B cell (primary cell): ENCODE results near the gene RERE. TPM values are rescaled to one million over a fixed set of nuclear protein-coding genes. Genes with fewer than 3 reads are reported as not detected.

Source experiments
- ATAC-seq: fragments of 200-7000 bp; cut with Tn5 transposase; one replicate; pipeline ENCODE4 v1.10.0; 2021; ENCODE audit warnings: low read depth, mild to moderate bottlenecking, moderate number of reproducible peaks, moderate library complexity
- CTCF ChIA-PET: fragments of 350-600 bp; sonication (Branson Sonifier 250); formaldehyde crosslinking; loops from one replicate; lab custom pipeline; 2021; ENCODE audit warnings: antibody characterized with exemption, inconsistent platforms; lab: Charles Lee
- POLR2A ChIA-PET: fragments of 350-600 bp; sonication (Branson Sonifier 250); formaldehyde crosslinking; loops from one replicate; lab custom pipeline; 2021; ENCODE audit warnings: antibody characterized with exemption; lab: Charles Lee
- DNase-seq: peaks from one replicate; pipeline ENCODE4 v3.0.0; 2013
- H2AFZ ChIP-seq: 2 replicates; pipeline ENCODE4 v1.6.1; 2012; ENCODE audit warnings: mild to moderate bottlenecking, low read depth, low read length; ENCODE audit not compliant: insufficient read depth, poor library complexity, severe bottlenecking
- H3K27ac ChIP-seq, 2 donors: 1 replicate in 1 of 2; 2 replicates in 1 of 2; pipeline ENCODE4 v1.5.1; 2012 to 2013; ENCODE audit warnings: low read length in 2 of 2, mild to moderate bottlenecking in 2 of 2, moderate library complexity in 1 of 2
- H3K27me3 ChIP-seq, 4 experiments: fragments of 200-600 bp in 1 of 4; sonication (generic) in 1 of 4; replicated peaks in 1 of 4; 1 replicate in 2 of 4; 2 replicates in 2 of 4; pipeline versions ENCODE4 v1.6.1 to v1.7.0; 2013 to 2016; ENCODE audit warnings: low read length in 3 of 4, mild to moderate bottlenecking in 2 of 4, mixed read lengths in 1 of 4, moderate library complexity in 1 of 4; ENCODE audit not compliant: insufficient read depth in 4 of 4, control insufficient read depth in 3 of 4; ENCODE audit errors: control extremely low read depth in 1 of 4
- H3K36me3 ChIP-seq, 2 experiments: replicated peaks in 1 of 2; 1 replicate in 1 of 2; 2 replicates in 1 of 2; pipeline versions ENCODE4 v1.6.1 to v1.7.1; 2013; ENCODE audit warnings: low read length in 1 of 2; ENCODE audit not compliant: insufficient read depth in 2 of 2, control insufficient read depth in 1 of 2; ENCODE audit errors: control extremely low read depth in 1 of 2, extremely low read depth in 1 of 2
- H3K4me1 ChIP-seq, 2 donors: fragments of 200-600 bp in 1 of 2; sonication (generic) in 1 of 2; 1 replicate in 1 of 2; 2 replicates in 1 of 2; pipeline versions ENCODE4 v1.5.1 to v1.6.1; 2013 to 2017; ENCODE audit warnings: low read length in 2 of 2; ENCODE audit not compliant: control insufficient read depth in 2 of 2, insufficient read depth in 2 of 2
- H3K4me2 ChIP-seq: replicated peaks from 2 replicates; pipeline ENCODE3; 2012; ENCODE audit warnings: mild to moderate bottlenecking, low read depth, low read length; ENCODE audit not compliant: poor library complexity, severe bottlenecking
- H3K4me3 ChIP-seq, 5 experiments: fragments of 200-600 bp in 1 of 5; sonication (generic) in 1 of 5; 1 replicate in 3 of 5; 2 replicates in 2 of 5; pipeline versions ENCODE4 v1.5.1 to v1.7.0; 2011 to 2016; ENCODE audit warnings: low read length in 4 of 5, mild to moderate bottlenecking in 4 of 5, low read depth in 2 of 5, control low read depth in 1 of 5, moderate library complexity in 1 of 5; ENCODE audit not compliant: insufficient read depth in 1 of 5; ENCODE audit errors: control extremely low read depth in 1 of 5, extremely low read depth in 1 of 5
- H3K79me2 ChIP-seq: fragments of 200-600 bp; sonication (generic); one replicate; pipeline ENCODE4 v1.6.0; 2016; ENCODE audit warnings: low read length; ENCODE audit not compliant: control insufficient read depth, insufficient read depth
- H3K9ac ChIP-seq: fragments of 200-600 bp; sonication (generic); 2 replicates; pipeline ENCODE4 v1.6.1; 2017; ENCODE audit warnings: mild to moderate bottlenecking, low read length, moderate library complexity
- H3K9me3 ChIP-seq, 3 donors: one replicate each; pipeline versions ENCODE4 v1.6.1 to v1.7.1; 2013; ENCODE audit warnings: low read length in 2 of 3; ENCODE audit not compliant: control insufficient read depth in 2 of 3, insufficient read depth in 1 of 3; ENCODE audit errors: control extremely low read depth in 1 of 3
- H4K20me1 ChIP-seq: 2 replicates; pipeline ENCODE4 v1.6.0; 2012; ENCODE audit warnings: mild to moderate bottlenecking, low read length; ENCODE audit not compliant: insufficient read depth, control insufficient read depth, poor library complexity, severe bottlenecking
- H3K27ac Mint-ChIP-seq: one replicate; pipeline ENCODE4 v1.8.0; 2021; ENCODE audit warnings: mixed read lengths
- H3K27me3 Mint-ChIP-seq: one replicate; pipeline ENCODE4 v1.8.0; 2021; ENCODE audit warnings: mixed read lengths
- H3K4me1 Mint-ChIP-seq: one replicate; pipeline ENCODE4 v1.8.0; 2021; ENCODE audit warnings: mixed read lengths
- H3K4me3 Mint-ChIP-seq: one replicate; pipeline ENCODE4 v1.8.0; 2021; ENCODE audit warnings: mixed read lengths
- H3K9me3 Mint-ChIP-seq: one replicate; pipeline ENCODE4 v1.8.0; 2022; ENCODE audit warnings: mixed read lengths; ENCODE audit not compliant: insufficient read depth
- EZH2 ChIP-seq: IDR thresholded peaks from 2 replicates; pipeline ENCODE4 v1.6.1; 2012; ENCODE audit warnings: borderline replicate concordance, low read depth, mild to moderate bottlenecking, moderate library complexity, low read length; ENCODE audit not compliant: insufficient read depth, poor library complexity, severe bottlenecking
- WGBS: methylation state at CpG from one replicate; pipeline ENCODE4 v1.1.5; 2013; ENCODE audit warnings: missing lambda C conversion rate; ENCODE audit not compliant: insufficient coverage; 5-methylcytosine and 5-hydroxymethylcytosine counted together
- intact Hi-C: fragments of 100-400 bp; cut with micrococcal nuclease; formaldehyde crosslinking; loops from one replicate; pipeline ENCODE4 v1.10.0; 2022
- polyA plus RNA-seq: library from polyadenylated mRNA; depleted of rRNA; stranded (reverse); fragments of >200 nt; gene quantifications from 2 replicates; pipeline ENCODE4 v1.2.3, GENCODE V29; 2012
- total RNA-seq, 2 donors: library from RNA; stranded (reverse); fragments of 120-200 nt in 1 of 2; gene quantifications; 1 replicate in 1 of 2; 2 replicates in 1 of 2; pipeline versions ENCODE4 v1.2.3 to v1.2.4, GENCODE V29; 2013 to 2022
- TF ChIP-seq, protein P1 (sequence below): fragments of 200-600 bp; IDR thresholded peaks from one replicate; pipeline ENCODE4 v1.8.0; 2022; ENCODE audit warnings: antibody characterized with exemption, mild to moderate bottlenecking

Gene RERE
- total and polyA plus RNA-seq, 2 donors (not counting 1 experiment from before 2014, with no cell fraction given) = 27.3 to 132 TPM

DNA sequence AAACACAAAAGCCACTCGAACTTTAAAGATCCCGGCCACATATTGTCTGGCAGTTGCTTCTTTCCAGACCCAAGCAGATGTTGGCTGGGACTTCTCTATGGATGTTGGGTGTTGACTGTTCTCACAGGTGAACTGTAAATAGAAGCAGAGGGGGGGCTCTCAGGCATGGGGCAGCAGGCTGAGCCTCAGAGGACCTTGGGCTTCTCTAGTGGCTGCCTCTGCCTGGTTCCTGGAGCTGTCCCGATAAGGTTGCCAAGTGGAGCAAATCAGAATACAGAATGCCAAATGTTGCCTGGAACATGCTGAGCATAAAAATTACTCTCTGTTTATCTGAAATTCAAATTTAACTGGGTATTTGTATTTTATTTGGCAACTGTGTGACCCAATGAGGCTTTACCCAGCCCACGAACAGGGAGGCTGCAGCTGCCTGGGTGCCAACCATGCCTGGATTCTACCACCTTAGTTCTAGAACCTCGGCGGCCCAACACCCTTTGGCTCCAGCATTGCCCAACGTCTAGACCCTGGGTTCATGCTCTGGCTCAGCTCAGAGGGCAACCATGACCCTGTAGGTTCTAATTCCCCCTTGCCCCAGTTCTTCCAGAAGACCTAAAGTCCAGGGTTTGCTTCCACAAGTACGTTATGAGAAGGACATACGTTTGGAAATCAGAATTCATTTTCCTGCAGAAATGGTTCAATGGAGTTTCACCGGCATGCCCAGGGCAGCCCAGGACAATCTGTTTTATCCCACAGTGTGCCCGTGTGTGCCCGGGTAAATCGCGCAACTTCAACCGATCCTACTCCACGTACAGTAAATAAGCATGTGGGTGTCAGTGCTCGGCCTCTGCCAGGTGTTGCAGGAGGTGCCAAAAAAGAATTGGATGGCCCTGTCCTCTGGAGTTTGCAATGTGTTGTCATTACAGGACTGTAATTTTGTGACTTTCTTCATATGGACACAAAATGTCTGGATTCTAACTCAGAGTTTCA lies 504.9 kb downstream of the RERE start:
- CTCF ChIA-PET = interaction anchor here (1.8 kb wide), 1 partner anchor 297 kb away, joined by 6 read pairs; no protein-coding TSS in a partner anchor
- no peak for DNase-seq
- H3K27me3 Mint-ChIP-seq = peaks cover 37% of the 10 kb centered on the region
- H3K27ac ChIP-seq = no peak overlapping the region
- no peaks in the 10 kb centered on the region for H3K36me3 ChIP-seq
- H3K9me3 ChIP-seq = no peaks in the 10 kb centered on the region
- H3K9me3 Mint-ChIP-seq = peaks cover 2% of the 10 kb centered on the region
- peaks cover under 1% of the 10 kb centered on the region for H3K4me1 Mint-ChIP-seq
- POLR2A ChIA-PET = interaction anchor here (0.6 kb wide), 1 partner anchor 383 kb away, joined by 5 read pairs; no protein-coding TSS in a partner anchor
- TF ChIP-seq, protein P1, sequence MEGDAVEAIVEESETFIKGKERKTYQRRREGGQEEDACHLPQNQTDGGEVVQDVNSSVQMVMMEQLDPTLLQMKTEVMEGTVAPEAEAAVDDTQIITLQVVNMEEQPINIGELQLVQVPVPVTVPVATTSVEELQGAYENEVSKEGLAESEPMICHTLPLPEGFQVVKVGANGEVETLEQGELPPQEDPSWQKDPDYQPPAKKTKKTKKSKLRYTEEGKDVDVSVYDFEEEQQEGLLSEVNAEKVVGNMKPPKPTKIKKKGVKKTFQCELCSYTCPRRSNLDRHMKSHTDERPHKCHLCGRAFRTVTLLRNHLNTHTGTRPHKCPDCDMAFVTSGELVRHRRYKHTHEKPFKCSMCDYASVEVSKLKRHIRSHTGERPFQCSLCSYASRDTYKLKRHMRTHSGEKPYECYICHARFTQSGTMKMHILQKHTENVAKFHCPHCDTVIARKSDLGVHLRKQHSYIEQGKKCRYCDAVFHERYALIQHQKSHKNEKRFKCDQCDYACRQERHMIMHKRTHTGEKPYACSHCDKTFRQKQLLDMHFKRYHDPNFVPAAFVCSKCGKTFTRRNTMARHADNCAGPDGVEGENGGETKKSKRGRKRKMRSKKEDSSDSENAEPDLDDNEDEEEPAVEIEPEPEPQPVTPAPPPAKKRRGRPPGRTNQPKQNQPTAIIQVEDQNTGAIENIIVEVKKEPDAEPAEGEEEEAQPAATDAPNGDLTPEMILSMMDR = no peak
- TF ChIP-seq EZH2 = no peak
- no peak overlapping the region for H3K9ac ChIP-seq
- H3K4me2 ChIP-seq = no peak overlapping the region
- peaks cover under 1 to 3% of the 10 kb centered on the region in 2 donors for H3K4me1 ChIP-seq
- H3K79me2 ChIP-seq = no peaks in the 10 kb centered on the region
- no peak for ATAC-seq
- intact Hi-C loops = no loop called here
- no peak overlapping the region for H3K4me3 Mint-ChIP-seq
- peaks cover 0 to 43% (median 15%) of the 10 kb centered on the region in 4 experiments for H3K27me3 ChIP-seq
- H2AFZ ChIP-seq = no peak overlapping the region
- WGBS = 93% methylated on average over 14 of the region's 17 CpGs
- H3K27ac Mint-ChIP-seq = no peak overlapping the region
- no peaks in the 10 kb centered on the region for H4K20me1 ChIP-seq
- no peak overlapping the region for H3K4me3 ChIP-seq
